PC-3 (cell line): ENCODE results near the gene TUBB1. TPM values are rescaled to one million over a fixed set of nuclear protein-coding genes. Genes with fewer than 3 reads are reported as not detected.
A peak's percentile ranks its signal among the peaks of the same experiment; 100 is the strongest.
"Not testable (repeated sequence)": the region's sequence is repeated elsewhere in the genome, so short reads cannot be mapped to it uniquely, and the experiment has no call there.

Source experiments
- ATAC-seq: fragments of 200-7000 bp; cut with Tn5 transposase; 2 replicates; pipeline ENCODE4 v1.9.1; 2020; ENCODE audit warnings: mild to moderate bottlenecking, moderate library complexity
- BruUV-seq: library from RNA; stranded (reverse); fragments of 400-500 nt; replicated peaks from 2 replicates; lab custom pipeline; 2021; lab: Mats Ljungman, UMichigan
- CTCF ChIA-PET: fragments of 300-600 bp; sonication (Branson Sonifier 250); formaldehyde crosslinking; loops from one replicate; lab custom pipeline; 2022; ENCODE audit warnings: antibody characterized with exemption; lab: Charles Lee
- POLR2A ChIA-PET: fragments of 300-600 bp; sonication (Branson Sonifier 250); formaldehyde crosslinking; loops from one replicate; lab custom pipeline; 2022; ENCODE audit warnings: antibody characterized with exemption; ENCODE audit not compliant: unreplicated experiment; lab: Charles Lee
- DNase-seq: peaks from one replicate; pipeline ENCODE4 v3.0.0-alpha.2; 2015
- H2AFZ ChIP-seq: fragments of 300-600 bp; sonication (generic); 2 replicates; pipeline ENCODE4 v1.6.0; 2016; ENCODE audit warnings: antibody characterized with exemption, low read length
- H3F3A ChIP-seq: fragments of 300-600 bp; sonication (generic); one replicate; pipeline ENCODE4 v1.6.0; 2017; ENCODE audit warnings: antibody characterized with exemption, low read length, control low read depth, mild to moderate bottlenecking; ENCODE audit not compliant: unreplicated experiment
- H3K27ac ChIP-seq: fragments of 300-600 bp; sonication (generic); 2 replicates; pipeline ENCODE4 v1.5.1; 2016; ENCODE audit warnings: mild to moderate bottlenecking, low read length
- H3K27me3 ChIP-seq: fragments of 300-600 bp; sonication (generic); 2 replicates; pipeline ENCODE4 v1.6.1; 2016; ENCODE audit warnings: low read length, mixed read lengths
- H3K36me3 ChIP-seq: fragments of 300-600 bp; sonication (generic); 2 replicates; pipeline ENCODE4 v1.6.1; 2016; ENCODE audit warnings: low read depth, mixed run types, low read length, mixed read lengths
- H3K4me1 ChIP-seq: fragments of 300-600 bp; sonication (generic); 2 replicates; pipeline ENCODE4 v1.5.1; 2016; ENCODE audit warnings: low read length; ENCODE audit not compliant: insufficient read depth
- H3K4me2 ChIP-seq: fragments of 300-600 bp; sonication (generic); 2 replicates; pipeline ENCODE4 v1.6.0; 2016; ENCODE audit warnings: low read length
- H3K4me3 ChIP-seq: fragments of 300-600 bp; sonication (generic); 2 replicates; pipeline ENCODE4 v1.5.1; 2016; ENCODE audit warnings: mild to moderate bottlenecking, low read length, mixed read lengths
- H3K79me2 ChIP-seq: fragments of 300-600 bp; sonication (generic); 2 replicates; pipeline ENCODE4 v1.6.1; 2017; ENCODE audit warnings: low read length, mixed read lengths
- H3K9ac ChIP-seq: fragments of 300-600 bp; sonication (generic); 2 replicates; pipeline ENCODE4 v1.6.0; 2016; ENCODE audit warnings: mild to moderate bottlenecking, low read length
- H3K9me2 ChIP-seq: fragments of 300-600 bp; sonication (generic); replicated peaks from 2 replicates; pipeline ENCODE4 v1.6.1; 2016; ENCODE audit warnings: mixed run types, low read length, mixed read lengths
- H3K9me3 ChIP-seq: fragments of 300-600 bp; sonication (generic); 2 replicates; pipeline ENCODE4 v1.6.1; 2016; ENCODE audit warnings: low read length, mixed read lengths
- H4K20me1 ChIP-seq: fragments of 300-600 bp; sonication (generic); 2 replicates; pipeline ENCODE4 v1.6.1; 2016; ENCODE audit warnings: low read length, mixed read lengths
- EZH2 ChIP-seq: fragments of 300-600 bp; sonication (generic); IDR thresholded peaks from one replicate; pipeline ENCODE4 v1.6.1; 2017; ENCODE audit warnings: antibody characterized with exemption, mild to moderate bottlenecking, low read length; ENCODE audit not compliant: unreplicated experiment
- EZH2phosphoT487 ChIP-seq: fragments of 300-600 bp; sonication (generic); IDR thresholded peaks from 2 replicates; pipeline ENCODE4 v1.6.1; 2018; ENCODE audit warnings: mild to moderate bottlenecking, antibody characterized with exemption, low read length, borderline replicate concordance
- intact Hi-C: fragments of 100-400 bp; cut with micrococcal nuclease; formaldehyde crosslinking; loops from 2 replicates; pipeline ENCODE4 v1.9.0; 2023
- total RNA-seq: library from RNA; depleted of rRNA; stranded (reverse); fragments of >200 nt; gene quantifications from 2 replicates; pipeline ENCODE4 v1.2.3, GENCODE V29; 2014
- TF ChIP-seq, protein P1 (sequence below): fragments of 300-600 bp; sonication (generic); conservative IDR thresholded peaks from 2 replicates; pipeline ENCODE4 v1.5.1; 2017; ENCODE audit warnings: antibody characterized with exemption, low read depth, mild to moderate bottlenecking, low read length

TUBB1 gene
- total RNA-seq, 1 experiment from 2014 or later = not detected

DNA sequence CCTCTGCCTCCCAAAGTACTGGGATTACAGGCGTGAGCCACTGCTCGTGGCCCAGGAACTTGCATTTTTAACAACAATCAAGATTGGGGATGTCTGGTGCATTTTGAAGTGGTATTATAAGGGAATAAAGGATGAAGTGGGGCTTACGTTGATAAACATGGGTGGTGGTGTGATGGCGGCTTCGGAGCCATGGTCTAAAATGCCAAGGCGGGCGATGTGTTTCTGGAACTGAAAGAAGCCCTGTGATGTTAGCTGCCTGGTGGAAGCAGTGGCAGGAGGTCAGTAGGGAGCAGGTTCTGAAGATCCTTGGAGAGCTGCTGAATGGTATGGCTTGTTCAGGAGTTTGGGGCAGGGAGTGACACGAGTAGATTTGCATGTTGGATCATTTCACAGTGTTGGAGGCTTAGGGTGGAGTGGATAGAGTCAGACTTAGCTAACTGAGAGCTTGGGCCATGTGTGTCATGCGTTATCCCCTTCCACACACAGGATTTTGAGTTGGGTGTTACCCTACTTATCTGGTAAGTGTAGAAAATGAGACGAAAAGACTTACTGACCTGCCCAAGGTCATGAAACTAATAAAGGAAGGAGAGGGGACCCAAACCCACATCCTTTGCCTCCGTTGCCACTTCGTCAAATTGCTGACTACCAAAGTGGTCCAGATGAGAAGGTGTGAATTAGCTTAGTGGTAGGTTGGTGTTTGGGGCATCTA is 36.7 kb upstream of the TUBB1 start:
- H3K9ac ChIP-seq = peak overlapping the region; percentile 83; the same call in 1 of the 2 replicates
- peak overlapping the region; percentile 76 for H3K4me3 ChIP-seq
- H3K27me3 ChIP-seq = no peaks in the 10 kb centered on the region
- no peak for ATAC-seq
- peaks cover 62% of the 10 kb centered on the region for H3K79me2 ChIP-seq
- BruUV-seq = TSS peak; percentile 52
- peaks cover 7% of the 10 kb centered on the region; the same call in 1 of the 2 replicates for H3K4me1 ChIP-seq
- H3K27ac ChIP-seq = no peak overlapping the region
- H4K20me1 ChIP-seq = peaks cover 24% of the 10 kb centered on the region
- DNase-seq = no peak
- H3K36me3 ChIP-seq = peaks cover 23% of the 10 kb centered on the region
- POLR2A ChIA-PET = no interaction called here
- H3K4me2 ChIP-seq = peak overlapping the region; percentile 84
- TF ChIP-seq EZH2 = no peak
- no peak for TF ChIP-seq EZH2phosphoT487
- TF ChIP-seq, protein P1, sequence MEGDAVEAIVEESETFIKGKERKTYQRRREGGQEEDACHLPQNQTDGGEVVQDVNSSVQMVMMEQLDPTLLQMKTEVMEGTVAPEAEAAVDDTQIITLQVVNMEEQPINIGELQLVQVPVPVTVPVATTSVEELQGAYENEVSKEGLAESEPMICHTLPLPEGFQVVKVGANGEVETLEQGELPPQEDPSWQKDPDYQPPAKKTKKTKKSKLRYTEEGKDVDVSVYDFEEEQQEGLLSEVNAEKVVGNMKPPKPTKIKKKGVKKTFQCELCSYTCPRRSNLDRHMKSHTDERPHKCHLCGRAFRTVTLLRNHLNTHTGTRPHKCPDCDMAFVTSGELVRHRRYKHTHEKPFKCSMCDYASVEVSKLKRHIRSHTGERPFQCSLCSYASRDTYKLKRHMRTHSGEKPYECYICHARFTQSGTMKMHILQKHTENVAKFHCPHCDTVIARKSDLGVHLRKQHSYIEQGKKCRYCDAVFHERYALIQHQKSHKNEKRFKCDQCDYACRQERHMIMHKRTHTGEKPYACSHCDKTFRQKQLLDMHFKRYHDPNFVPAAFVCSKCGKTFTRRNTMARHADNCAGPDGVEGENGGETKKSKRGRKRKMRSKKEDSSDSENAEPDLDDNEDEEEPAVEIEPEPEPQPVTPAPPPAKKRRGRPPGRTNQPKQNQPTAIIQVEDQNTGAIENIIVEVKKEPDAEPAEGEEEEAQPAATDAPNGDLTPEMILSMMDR = no peak
- intact Hi-C loops = loop anchor here (5.0 kb wide), 2 partner anchors 45 to 90 kb away; no protein-coding TSS in a partner anchor
- no peak overlapping the region for H2AFZ ChIP-seq
- no peaks in the 10 kb centered on the region for H3F3A ChIP-seq
- H3K9me3 ChIP-seq = no peaks in the 10 kb centered on the region
- no peaks in the 10 kb centered on the region for H3K9me2 ChIP-seq
- CTCF ChIA-PET = no interaction called here

DNA sequence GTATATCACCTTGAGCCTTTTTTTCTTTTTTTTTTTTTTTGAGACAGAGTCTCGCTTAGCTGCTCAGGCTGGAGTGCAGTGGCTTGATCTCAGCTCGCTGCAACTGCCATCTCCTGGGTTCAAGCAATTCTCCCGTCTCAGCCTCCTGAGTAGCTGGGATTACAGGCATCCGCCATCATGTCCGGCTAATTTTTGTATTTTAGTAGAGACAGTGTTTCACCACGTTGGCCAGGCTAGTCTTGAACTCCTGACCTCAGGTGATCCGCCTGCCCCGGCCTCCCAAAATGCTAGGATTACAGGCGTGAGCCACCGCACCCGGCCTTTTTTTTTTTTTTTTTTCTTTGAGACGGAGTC is 36.1 kb upstream of the TUBB1 start:
- BruUV-seq, H3K9me2 ChIP-seq, DNase-seq, ATAC-seq, H3K9me3 ChIP-seq, H2AFZ ChIP-seq, CTCF ChIA-PET, H3K27ac ChIP-seq, H3K9ac ChIP-seq, H3F3A ChIP-seq, H3K27me3 ChIP-seq, POLR2A ChIA-PET, H3K4me1 ChIP-seq: not testable (repeated sequence)
- Histone ChIP-seq H3K4me3 (0 out of 2 replicates have a peak overlapping the region, but pooled peaks have one; percentile 76), H4K20me1 (peaks cover 24% of the 10 kb centered on the region), H3K36me3 (peaks cover 28% of the 10 kb centered on the region), H3K79me2 (peaks cover 63% of the 10 kb centered on the region), H3K4me2 (peak overlapping the region; percentile 84)
- intact Hi-C loops = loop anchor here (5.0 kb wide), 2 partner anchors 44 to 91 kb away; no protein-coding TSS in a partner anchor

DNA sequence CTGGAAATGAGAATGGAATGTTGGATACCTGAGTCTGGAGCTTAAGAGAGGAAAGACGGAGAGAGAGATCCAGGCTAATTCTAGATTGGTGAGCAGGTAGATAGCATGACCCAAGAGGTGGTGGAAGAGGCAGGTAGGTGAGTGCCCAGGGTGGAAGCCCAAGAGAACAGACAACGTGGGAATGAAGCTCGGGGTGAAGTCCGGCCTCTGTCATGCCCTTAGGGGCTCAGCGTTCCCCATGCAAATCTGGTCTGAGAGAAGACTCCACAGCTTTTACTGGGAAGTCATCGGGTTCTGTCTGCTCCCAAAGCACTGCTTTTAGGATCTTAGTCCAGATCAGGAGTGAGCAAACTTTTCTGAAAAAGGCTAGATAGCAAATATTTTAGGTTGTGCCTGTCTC is 34.5 kb upstream of the TUBB1 start:
- peaks cover 63% of the 10 kb centered on the region for H3K79me2 ChIP-seq
- H3K27ac ChIP-seq = no peak overlapping the region
- H2AFZ ChIP-seq = no peak overlapping the region
- ChIA-PET POLR2A (no interaction called here), CTCF (no interaction called here)
- no peak overlapping the region for H3K4me3 ChIP-seq
- no peak overlapping the region for H3K4me2 ChIP-seq
- H3K9me2 ChIP-seq = no peaks in the 10 kb centered on the region
- no peaks in the 10 kb centered on the region for H3K9me3 ChIP-seq
- H3F3A ChIP-seq = no peaks in the 10 kb centered on the region
- no TSS peak for BruUV-seq
- H3K36me3 ChIP-seq = peaks cover 44% of the 10 kb centered on the region
- H3K4me1 ChIP-seq = peaks cover 7% of the 10 kb centered on the region; the same call in 1 of the 2 replicates
- H3K27me3 ChIP-seq = no peaks in the 10 kb centered on the region
- H3K9ac ChIP-seq = no peak overlapping the region
- DNase-seq = no peak
- no peak for ATAC-seq
- intact Hi-C loops = loop anchor here (5.0 kb wide), 2 partner anchors 43 to 92 kb away; no protein-coding TSS in a partner anchor
- TF ChIP-seq, protein P1 = no peak
- TF ChIP-seq EZH2phosphoT487 (no peak), EZH2 (no peak)
- peaks cover 24% of the 10 kb centered on the region for H4K20me1 ChIP-seq
